Right lobe of liver (tissue), 6 donors: ENCODE measurements around the gene INO80. TPM values are rescaled to one million over a fixed set of nuclear protein-coding genes. Genes with fewer than 3 reads are reported as not detected.
A peak's percentile ranks its signal among the peaks of the same experiment; 100 is the strongest.

ENCODE experiments used
- ATAC-seq, 4 donors: fragments of 200-7000 bp; cut with Tn5 transposase; one replicate each; pipeline ENCODE4 v1.9.1; 2020; ENCODE audit warnings: mild to moderate bottlenecking in 4 of 4, moderate library complexity in 4 of 4
- DNase-seq, 3 donors: peaks; one replicate each; pipeline ENCODE4 v3.0.0-alpha.2; 2020
- H3K27ac ChIP-seq, 3 donors: fragments of 200-600 bp; one replicate each; pipeline ENCODE4 v1.8.0; 2022
- H3K27me3 ChIP-seq, 2 donors: fragments of 200-600 bp; one replicate each; pipeline ENCODE4 v1.8.0; 2022
- H3K36me3 ChIP-seq, 4 donors: fragments of 200-600 bp; sonication (generic) in 1 of 4; one replicate each; pipeline versions ENCODE4 v1.5.1 to v1.8.0; 2017 to 2022; ENCODE audit warnings: control low read depth in 1 of 4
- H3K4me1 ChIP-seq, 4 donors: fragments of 200-600 bp; sonication (generic) in 1 of 4; one replicate each; pipeline versions ENCODE4 v1.5.1 to v1.8.0; 2017 to 2022; ENCODE audit warnings: control low read depth in 1 of 4
- H3K4me3 ChIP-seq, 3 donors: fragments of 200-600 bp; one replicate each; pipeline ENCODE4 v1.8.0; 2022
- H3K9me3 ChIP-seq, 4 donors: fragments of 200-600 bp; sonication (generic) in 1 of 4; one replicate each; pipeline versions ENCODE4 v1.5.1 to v1.8.0; 2017 to 2022; ENCODE audit warnings: control low read depth in 1 of 4
- POLR2A ChIP-seq: fragments of 450-650 bp; IDR thresholded peaks from one replicate; pipeline ENCODE4 v1.6.1; 2017; ENCODE audit warnings: antibody characterized with exemption, mild to moderate bottlenecking
- WGBS: methylation state at CpG from one replicate; pipeline ENCODE4 v1.1.6; 2018; ENCODE audit warnings: low coverage, low lambda C conversion rate; ENCODE audit not compliant: insufficient coverage; ENCODE audit errors: missing lambda C conversion rate; 5-methylcytosine and 5-hydroxymethylcytosine counted together
- intact Hi-C, 2 donors: fragments of 100-400 bp; cut with DNase I; formaldehyde crosslinking; loops; one replicate each; pipeline versions ENCODE4 v1.11.2 to v1.14.1; 2022
- total RNA-seq, 6 experiments: library from RNA; depleted of rRNA in 2 of 6; stranded (reverse); fragments of >200 nt in 2 of 6; fragmentation: NEBNext Ultra II Directional in 3 of 6; extraction: Animal tissue kit (Norgen Biotek cat#: 25700) in 3 of 6; gene quantifications; one replicate each; pipeline versions ENCODE4 v1.1.0 to v1.2.4, GENCODE V29; 2016 to 2023
- TF ChIP-seq, protein P1 (sequence below), 4 donors: fragments of 200-600 bp in 3 of 4; fragments of 450-650 bp in 1 of 4; IDR thresholded peaks; one replicate each; pipeline versions ENCODE4 v1.5.1 to v1.8.0; 2016 to 2022; ENCODE audit warnings: antibody characterized with exemption in 4 of 4, mild to moderate bottlenecking in 2 of 4
- donor health status: DM: no; HTN: yes; CAD: no.
- donor health status: DM: no; HTN: no; CAD: no.
- donor health status: DM: no; HTN: no; CAD: no.
- donor health status: DM: no; HTN: yes; CAD: no.
- donor health status: DM: no; HTN: yes; CAD: no.

Gene INO80
- total RNA-seq, 6 experiments from 2014 or later = 7.8 to 12.5 (median 11.2) TPM

GRCh38 chr15:40940296-40940801 lies 175.7 kb downstream of the INO80 start:
- ATAC-seq (peak; percentile 0 to 31 (median 19)), DNase-seq (peak in 1 of 3 donors; percentile 71)
- no peak overlapping the region for H3K4me3 ChIP-seq
- 85% methylated on average over 4 of the region's 15 CpGs for WGBS
- TF ChIP-seq, protein P1, sequence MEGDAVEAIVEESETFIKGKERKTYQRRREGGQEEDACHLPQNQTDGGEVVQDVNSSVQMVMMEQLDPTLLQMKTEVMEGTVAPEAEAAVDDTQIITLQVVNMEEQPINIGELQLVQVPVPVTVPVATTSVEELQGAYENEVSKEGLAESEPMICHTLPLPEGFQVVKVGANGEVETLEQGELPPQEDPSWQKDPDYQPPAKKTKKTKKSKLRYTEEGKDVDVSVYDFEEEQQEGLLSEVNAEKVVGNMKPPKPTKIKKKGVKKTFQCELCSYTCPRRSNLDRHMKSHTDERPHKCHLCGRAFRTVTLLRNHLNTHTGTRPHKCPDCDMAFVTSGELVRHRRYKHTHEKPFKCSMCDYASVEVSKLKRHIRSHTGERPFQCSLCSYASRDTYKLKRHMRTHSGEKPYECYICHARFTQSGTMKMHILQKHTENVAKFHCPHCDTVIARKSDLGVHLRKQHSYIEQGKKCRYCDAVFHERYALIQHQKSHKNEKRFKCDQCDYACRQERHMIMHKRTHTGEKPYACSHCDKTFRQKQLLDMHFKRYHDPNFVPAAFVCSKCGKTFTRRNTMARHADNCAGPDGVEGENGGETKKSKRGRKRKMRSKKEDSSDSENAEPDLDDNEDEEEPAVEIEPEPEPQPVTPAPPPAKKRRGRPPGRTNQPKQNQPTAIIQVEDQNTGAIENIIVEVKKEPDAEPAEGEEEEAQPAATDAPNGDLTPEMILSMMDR (IDR thresholded peaks at IDR 0.05) = no peak
- no peak for TF ChIP-seq POLR2A
- H3K27me3 ChIP-seq = no peaks in the 10 kb centered on the region
- peaks cover 0 to 37% (median 15%) of the 10 kb centered on the region in 4 donors for H3K4me1 ChIP-seq
- H3K27ac ChIP-seq = peak overlapping the region; percentile 23 to 78 (median 66)
- intact Hi-C loops = no loop called here
- no peaks in the 10 kb centered on the region for H3K9me3 ChIP-seq
- no peaks in the 10 kb centered on the region for H3K36me3 ChIP-seq

GRCh38 chr15:40938536-40938870 lies 177.6 kb downstream of the INO80 start:
- Histone ChIP-seq H3K27ac (no peak overlapping the region), H3K36me3 (no peaks in the 10 kb centered on the region), H3K4me3 (no peak overlapping the region), H3K27me3 (no peaks in the 10 kb centered on the region), H3K9me3 (no peaks in the 10 kb centered on the region), H3K4me1 (peaks cover 0 to 30% (median 14%) of the 10 kb centered on the region in 4 donors)
- ATAC-seq (no peak), DNase-seq (no peak)
- 82% methylated on average over 2 of the region's 6 CpGs for WGBS
- TF ChIP-seq, protein P1 (IDR thresholded peaks at IDR 0.05) = no peak
- no peak for TF ChIP-seq POLR2A
- intact Hi-C loops = no loop called here

GRCh38 chr15:40937762-40938535 lies 178.1 kb downstream of the INO80 start:
- H3K4me3 ChIP-seq = no peak overlapping the region
- no peaks in the 10 kb centered on the region for H3K36me3 ChIP-seq
- ATAC-seq (peak; percentile 49 to 62 (median 61)), DNase-seq (peak in 1 of 3 donors; percentile 72)
- no peaks in the 10 kb centered on the region for H3K27me3 ChIP-seq
- 21% methylated on average over 5 of the region's 19 CpGs for WGBS
- no peaks in the 10 kb centered on the region for H3K9me3 ChIP-seq
- intact Hi-C loops = no loop called here
- H3K4me1 ChIP-seq = peaks cover 0 to 30% (median 14%) of the 10 kb centered on the region in 4 donors
- TF ChIP-seq, protein P1 (IDR thresholded peaks at IDR 0.05) = peak; percentile 51 to 60 (median 58)
- no peak for TF ChIP-seq POLR2A
- H3K27ac ChIP-seq = no peak overlapping the region

GRCh38 chr15:40936709-40937666 lies 179.1 kb downstream of the INO80 start:
- intact Hi-C loops = no loop called here
- no peaks in the 10 kb centered on the region for H3K27me3 ChIP-seq
- ATAC-seq (peak in 3 of 4 donors; percentile 37 to 44 (median 40)), DNase-seq (peak in 2 of 3 donors; percentile 74 to 86)
- H3K36me3 ChIP-seq = no peaks in the 10 kb centered on the region
- H3K4me3 ChIP-seq = no peak overlapping the region
- peaks cover 0 to 32% (median 17%) of the 10 kb centered on the region in 4 donors for H3K4me1 ChIP-seq
- no peak for TF ChIP-seq POLR2A
- TF ChIP-seq, protein P1 (IDR thresholded peaks at IDR 0.05) = peak in 1 of 4 donors; percentile 4
- H3K9me3 ChIP-seq = no peaks in the 10 kb centered on the region
- peak overlapping the region in 1 of 3 donors; percentile 20 for H3K27ac ChIP-seq
- 46% methylated on average over 7 of the region's 15 CpGs for WGBS
